ENCODE data around the gene DTX1. TPM values are rescaled to one million over a fixed set of nuclear protein-coding genes. Genes with fewer than 3 reads are reported as not detected.

The DTX1 gene
- total and polyA plus RNA-seq, 2 of the 13 experiments (the other 11 are each of a cell fraction or from before 2014, with no cell fraction given) = not detected

- TF ChIP-seq ZNF367 (CRISPR knock-in tag; IDR thresholded peaks at IDR 0.05; ENCODE audit: borderline replicate concordance) (no peak), ARID3A (IDR thresholded peaks at IDR 0.05; ENCODE audit: low read depth, low read length) (peak; percentile 54; the same call in 1 of the 2 replicates), ZNF792 (CRISPR knock-in tag; IDR thresholded peaks at IDR 0.05) (no peak), TOPORS (CRISPR knock-in tag; IDR thresholded peaks at IDR 0.05) (no peak), POLR2G (IDR thresholded peaks at IDR 0.05; ENCODE audit: low read depth, low read length) (no peak), YY1 (IDR thresholded peaks at IDR 0.05; ENCODE audit: insufficient read depth, insufficient replicate concordance, low read depth, low read length) (no peak), PITX1 (CRISPR knock-in tag; IDR thresholded peaks at IDR 0.05) (0 out of 2 replicates have a peak, but pooled peaks have one; percentile 26), HNF4A (CRISPR knock-in tag; IDR thresholded peaks at IDR 0.05) (0 out of 2 replicates have a peak, but pooled peaks have one; percentile 21), REPIN1 (CRISPR knock-in tag; IDR thresholded peaks at IDR 0.05; ENCODE audit: borderline replicate concordance, low read depth) (no peak), SOX5 (CRISPR knock-in tag; IDR thresholded peaks at IDR 0.05; ENCODE audit: borderline replicate concordance) (peak; percentile 29; the same call in 1 of the 2 replicates), MXI1 (IDR thresholded peaks at IDR 0.05; ENCODE audit: borderline replicate concordance, low read depth, low read length) (no peak), GABPB1 (CRISPR knock-in tag; IDR thresholded peaks at IDR 0.05) (peak; percentile 52; the same call in 1 of the 2 replicates), ZFP90 (CRISPR knock-in tag; IDR thresholded peaks at IDR 0.05; ENCODE audit: borderline replicate concordance) (no peak), TARDBP (CRISPR knock-in tag; IDR thresholded peaks at IDR 0.05) (no peak), DPF2 (CRISPR knock-in tag; IDR thresholded peaks at IDR 0.05; ENCODE audit: borderline replicate concordance, low read depth) (no peak), ZSCAN31 (CRISPR knock-in tag; IDR thresholded peaks at IDR 0.05; ENCODE audit: low read depth) (no peak)
- TF ChIP-seq, protein P1, sequence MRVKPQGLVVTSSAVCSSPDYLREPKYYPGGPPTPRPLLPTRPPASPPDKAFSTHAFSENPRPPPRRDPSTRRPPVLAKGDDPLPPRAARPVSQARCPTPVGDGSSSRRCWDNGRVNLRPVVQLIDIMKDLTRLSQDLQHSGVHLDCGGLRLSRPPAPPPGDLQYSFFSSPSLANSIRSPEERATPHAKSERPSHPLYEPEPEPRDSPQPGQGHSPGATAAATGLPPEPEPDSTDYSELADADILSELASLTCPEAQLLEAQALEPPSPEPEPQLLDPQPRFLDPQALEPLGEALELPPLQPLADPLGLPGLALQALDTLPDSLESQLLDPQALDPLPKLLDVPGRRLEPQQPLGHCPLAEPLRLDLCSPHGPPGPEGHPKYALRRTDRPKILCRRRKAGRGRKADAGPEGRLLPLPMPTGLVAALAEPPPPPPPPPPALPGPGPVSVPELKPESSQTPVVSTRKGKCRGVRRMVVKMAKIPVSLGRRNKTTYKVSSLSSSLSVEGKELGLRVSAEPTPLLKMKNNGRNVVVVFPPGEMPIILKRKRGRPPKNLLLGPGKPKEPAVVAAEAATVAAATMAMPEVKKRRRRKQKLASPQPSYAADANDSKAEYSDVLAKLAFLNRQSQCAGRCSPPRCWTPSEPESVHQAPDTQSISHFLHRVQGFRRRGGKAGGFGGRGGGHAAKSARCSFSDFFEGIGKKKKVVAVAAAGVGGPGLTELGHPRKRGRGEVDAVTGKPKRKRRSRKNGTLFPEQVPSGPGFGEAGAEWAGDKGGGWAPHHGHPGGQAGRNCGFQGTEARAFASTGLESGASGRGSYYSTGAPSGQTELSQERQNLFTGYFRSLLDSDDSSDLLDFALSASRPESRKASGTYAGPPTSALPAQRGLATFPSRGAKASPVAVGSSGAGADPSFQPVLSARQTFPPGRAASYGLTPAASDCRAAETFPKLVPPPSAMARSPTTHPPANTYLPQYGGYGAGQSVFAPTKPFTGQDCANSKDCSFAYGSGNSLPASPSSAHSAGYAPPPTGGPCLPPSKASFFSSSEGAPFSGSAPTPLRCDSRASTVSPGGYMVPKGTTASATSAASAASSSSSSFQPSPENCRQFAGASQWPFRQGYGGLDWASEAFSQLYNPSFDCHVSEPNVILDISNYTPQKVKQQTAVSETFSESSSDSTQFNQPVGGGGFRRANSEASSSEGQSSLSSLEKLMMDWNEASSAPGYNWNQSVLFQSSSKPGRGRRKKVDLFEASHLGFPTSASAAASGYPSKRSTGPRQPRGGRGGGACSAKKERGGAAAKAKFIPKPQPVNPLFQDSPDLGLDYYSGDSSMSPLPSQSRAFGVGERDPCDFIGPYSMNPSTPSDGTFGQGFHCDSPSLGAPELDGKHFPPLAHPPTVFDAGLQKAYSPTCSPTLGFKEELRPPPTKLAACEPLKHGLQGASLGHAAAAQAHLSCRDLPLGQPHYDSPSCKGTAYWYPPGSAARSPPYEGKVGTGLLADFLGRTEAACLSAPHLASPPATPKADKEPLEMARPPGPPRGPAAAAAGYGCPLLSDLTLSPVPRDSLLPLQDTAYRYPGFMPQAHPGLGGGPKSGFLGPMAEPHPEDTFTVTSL (CRISPR knock-in tag; IDR thresholded peaks at IDR 0.05; ENCODE audit: borderline replicate concordance) = peak; percentile 60; the same call in 1 of the 2 replicates
- TF ChIP-seq, protein P2, sequence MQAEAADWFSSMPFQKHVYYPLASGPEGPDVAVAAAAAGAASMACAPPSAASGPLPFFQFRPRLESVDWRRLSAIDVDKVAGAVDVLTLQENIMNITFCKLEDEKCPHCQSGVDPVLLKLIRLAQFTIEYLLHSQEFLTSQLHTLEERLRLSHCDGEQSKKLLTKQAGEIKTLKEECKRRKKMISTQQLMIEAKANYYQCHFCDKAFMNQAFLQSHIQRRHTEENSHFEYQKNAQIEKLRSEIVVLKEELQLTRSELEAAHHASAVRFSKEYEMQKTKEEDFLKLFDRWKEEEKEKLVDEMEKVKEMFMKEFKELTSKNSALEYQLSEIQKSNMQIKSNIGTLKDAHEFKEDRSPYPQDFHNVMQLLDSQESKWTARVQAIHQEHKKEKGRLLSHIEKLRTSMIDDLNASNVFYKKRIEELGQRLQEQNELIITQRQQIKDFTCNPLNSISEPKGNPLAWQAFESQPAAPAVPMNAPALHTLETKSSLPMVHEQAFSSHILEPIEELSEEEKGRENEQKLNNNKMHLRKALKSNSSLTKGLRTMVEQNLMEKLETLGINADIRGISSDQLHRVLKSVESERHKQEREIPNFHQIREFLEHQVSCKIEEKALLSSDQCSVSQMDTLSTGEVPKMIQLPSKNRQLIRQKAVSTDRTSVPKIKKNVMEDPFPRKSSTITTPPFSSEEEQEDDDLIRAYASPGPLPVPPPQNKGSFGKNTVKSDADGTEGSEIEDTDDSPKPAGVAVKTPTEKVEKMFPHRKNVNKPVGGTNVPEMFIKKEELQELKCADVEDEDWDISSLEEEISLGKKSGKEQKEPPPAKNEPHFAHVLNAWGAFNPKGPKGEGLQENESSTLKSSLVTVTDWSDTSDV (CRISPR knock-in tag; IDR thresholded peaks at IDR 0.05) = no peak
These were observed 14.9 kb downstream of the DTX1 start (continued) for GRCh38 chr12:113071135-113072112.

All from HepG2 (cell line).